Erythroblast (primary cell): Measurements from ENCODE around the gene PTDSS2.

Source experiments
- DNase-seq, 2 experiments: peaks; one replicate each; lab custom pipeline; 2025; lab: John Stamatoyannopoulos, UW
- GATA1 ChIP-seq: IDR thresholded peaks from 2 replicates; pipeline ENCODE4 v1.6.1; 2011; ENCODE audit warnings: low read depth, mild to moderate bottlenecking, control low read depth, low read length, moderate library complexity
- POLR2A ChIP-seq: IDR thresholded peaks from 2 replicates; pipeline ENCODE4 v1.6.1; 2011; ENCODE audit warnings: mild to moderate bottlenecking, low read length

Gene PTDSS2

GRCh38 chr11:528815-529727 lies 79.0 kb downstream of the PTDSS2 start:
- no peak for DNase-seq
- TF ChIP-seq POLR2A (no peak), GATA1 (no peak)

DNA sequence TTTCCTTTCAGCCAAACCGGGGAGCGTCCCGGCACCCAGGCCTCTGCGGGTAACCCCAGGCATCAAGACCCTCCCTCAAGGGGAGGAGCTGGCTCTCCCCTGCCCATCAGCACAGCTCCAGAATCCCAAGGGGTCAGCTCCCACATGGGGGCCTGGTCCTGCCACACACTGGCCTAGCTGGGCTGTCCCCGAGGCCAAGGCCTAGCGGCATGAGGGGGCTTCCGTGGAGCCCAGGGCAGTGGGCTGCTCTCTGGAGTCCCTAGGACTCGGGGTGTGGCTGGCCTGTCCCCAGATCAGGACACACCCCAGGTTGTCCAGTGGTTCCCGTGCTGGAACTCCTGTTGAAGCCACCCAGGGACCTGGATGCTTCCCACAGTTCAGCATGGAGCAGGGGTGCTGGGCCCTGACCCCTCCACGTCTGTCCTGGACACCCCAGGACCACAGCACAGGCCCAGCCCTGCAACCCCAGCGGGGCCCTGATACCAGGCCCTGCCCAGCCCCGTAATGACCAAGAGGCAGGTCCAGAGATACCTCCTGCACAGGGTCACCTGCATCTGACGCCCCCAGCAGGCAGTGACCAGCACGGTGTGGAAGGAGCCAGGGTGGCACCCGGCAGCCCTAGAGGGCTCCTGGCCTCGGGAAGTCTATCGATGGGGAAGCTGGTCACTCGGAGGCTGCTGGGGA lies 79.8 kb downstream of the PTDSS2 start:
- no peak for DNase-seq
- TF ChIP-seq POLR2A, result no peak
- no peak for TF ChIP-seq GATA1

DNA sequence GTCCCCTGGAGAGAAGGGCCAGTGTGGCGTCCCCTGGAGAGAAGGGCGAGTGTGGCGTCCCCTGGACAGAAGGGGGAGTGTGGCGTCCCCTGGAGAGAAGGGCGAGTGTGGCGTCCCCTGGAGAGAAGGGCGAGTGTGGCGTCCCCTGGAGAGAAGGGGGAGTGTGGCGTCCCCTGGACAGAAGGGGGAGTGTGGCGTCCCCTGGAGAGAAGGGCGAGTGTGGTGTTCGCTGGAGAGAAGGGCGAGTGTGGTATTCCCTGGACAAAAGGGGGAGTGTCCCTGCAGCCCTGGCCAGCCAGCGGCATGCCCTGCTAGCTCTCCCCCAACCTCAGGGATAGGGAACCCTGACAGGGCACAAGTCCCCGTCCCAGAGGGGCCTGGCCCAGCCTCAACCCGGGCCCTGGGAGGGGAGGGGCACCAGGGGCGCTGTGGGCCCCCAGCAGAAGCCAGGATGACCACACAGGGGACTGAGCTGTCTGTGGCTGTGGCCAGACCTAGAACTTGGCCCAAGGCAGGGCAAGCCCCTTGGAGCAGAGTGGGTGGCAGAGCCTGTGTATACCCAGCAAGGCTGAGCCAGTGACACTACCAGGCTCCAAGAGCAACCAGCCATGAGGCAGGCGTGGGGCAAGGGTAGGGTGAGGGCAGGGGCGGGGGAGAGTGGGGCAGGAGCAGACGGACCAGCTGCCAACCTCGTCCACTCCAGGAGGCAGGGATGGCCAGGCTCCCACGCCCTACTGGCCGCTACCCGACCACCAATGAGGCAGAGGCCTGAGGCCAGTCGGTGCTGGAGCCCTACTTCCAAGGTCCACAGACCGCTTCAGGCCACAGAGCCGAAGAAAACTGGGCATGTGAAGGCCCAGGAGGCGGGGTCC lies 81.1 kb downstream of the PTDSS2 start:
- no peak for TF ChIP-seq POLR2A
- TF ChIP-seq GATA1, result no peak
- no peak for DNase-seq

DNA sequence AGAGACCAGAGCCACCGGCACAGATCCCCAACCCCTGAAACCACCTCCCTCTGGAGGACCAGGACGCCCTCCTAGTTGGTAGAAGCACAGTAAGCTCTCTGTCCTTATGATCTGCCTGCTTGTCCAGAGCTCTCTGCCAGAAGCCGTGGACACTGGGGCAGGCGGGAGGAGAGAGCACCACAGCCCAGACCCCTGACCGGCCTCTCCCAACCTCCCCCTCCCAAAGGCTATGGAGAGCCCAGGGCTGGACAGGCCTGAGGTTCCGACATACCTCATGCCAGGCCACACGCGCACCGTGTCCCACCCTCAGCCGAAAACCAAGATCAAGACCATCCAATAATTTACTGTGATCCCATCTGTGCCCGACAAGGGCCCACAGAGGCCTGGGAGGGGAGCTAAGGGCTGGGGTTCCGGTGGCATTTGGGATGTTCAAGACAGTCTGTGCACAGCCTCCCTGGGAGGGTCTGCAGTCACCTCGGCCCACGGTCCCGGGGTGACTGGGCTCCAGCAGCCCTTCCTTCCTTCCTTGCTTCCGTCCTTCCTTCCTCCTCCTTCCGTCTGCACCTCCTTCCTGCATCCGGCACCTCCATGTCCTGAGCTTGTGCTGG lies 81.9 kb downstream of the PTDSS2 start:
- no peak for TF ChIP-seq GATA1
- TF ChIP-seq POLR2A, result no peak
- DNase-seq, result no peak

DNA sequence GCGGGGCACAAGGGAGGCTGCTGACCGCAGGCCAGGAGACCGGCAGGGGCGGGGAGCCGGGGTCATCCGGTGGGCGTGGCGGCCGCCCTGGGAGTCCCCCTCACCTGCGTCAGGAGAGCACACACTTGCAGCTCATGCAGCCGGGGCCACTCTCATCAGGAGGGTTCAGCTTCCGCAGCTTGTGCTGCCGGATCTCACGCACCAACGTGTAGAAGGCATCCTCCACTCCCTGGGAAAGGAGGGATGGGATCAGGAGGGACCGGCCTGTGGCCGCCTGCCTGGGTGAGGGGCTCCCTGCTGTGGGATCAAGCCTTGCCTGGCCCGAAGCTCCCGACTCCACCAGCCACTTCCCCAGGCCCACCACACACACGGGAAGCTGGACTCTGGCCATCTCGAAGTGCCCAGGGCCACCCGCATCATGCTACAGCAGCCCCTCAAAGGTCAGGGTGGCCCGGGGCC lies 82.5 kb downstream of the PTDSS2 start:
- TF ChIP-seq POLR2A, result no peak
- TF ChIP-seq GATA1, result no peak
- DNase-seq, result no peak

DNA sequence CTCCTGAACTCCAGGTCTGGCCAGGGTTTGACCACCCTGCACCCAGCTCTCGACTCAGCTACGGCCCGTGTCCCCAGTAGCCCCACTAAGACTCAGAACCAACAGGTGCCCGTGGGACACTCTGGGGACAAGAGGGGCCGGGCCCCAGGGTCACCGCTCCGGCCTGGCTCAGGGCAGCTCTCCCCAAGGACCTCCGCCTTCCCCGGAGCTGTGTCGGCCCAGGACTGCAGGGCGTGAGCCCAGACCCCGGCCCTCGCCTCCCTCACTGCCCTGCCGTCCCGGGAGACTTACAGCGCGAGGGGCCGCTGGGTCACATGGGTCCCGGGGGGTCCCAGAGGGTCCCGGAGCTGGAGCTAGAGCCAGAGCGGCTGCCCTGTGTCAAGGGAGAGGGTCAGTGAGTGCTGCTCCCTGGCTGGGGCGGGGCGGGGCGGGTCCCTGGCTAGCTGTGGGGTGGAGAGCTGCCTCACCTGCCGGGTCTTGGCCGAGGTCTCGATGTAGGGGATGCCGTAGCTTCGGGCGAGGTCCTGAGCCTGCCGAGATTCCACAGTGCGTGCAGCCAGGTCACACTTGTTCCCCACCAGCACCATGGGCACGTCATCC lies 83.0 kb downstream of the PTDSS2 start:
- DNase-seq, result no peak
- TF ChIP-seq GATA1, result no peak
- no peak for TF ChIP-seq POLR2A

DNA sequence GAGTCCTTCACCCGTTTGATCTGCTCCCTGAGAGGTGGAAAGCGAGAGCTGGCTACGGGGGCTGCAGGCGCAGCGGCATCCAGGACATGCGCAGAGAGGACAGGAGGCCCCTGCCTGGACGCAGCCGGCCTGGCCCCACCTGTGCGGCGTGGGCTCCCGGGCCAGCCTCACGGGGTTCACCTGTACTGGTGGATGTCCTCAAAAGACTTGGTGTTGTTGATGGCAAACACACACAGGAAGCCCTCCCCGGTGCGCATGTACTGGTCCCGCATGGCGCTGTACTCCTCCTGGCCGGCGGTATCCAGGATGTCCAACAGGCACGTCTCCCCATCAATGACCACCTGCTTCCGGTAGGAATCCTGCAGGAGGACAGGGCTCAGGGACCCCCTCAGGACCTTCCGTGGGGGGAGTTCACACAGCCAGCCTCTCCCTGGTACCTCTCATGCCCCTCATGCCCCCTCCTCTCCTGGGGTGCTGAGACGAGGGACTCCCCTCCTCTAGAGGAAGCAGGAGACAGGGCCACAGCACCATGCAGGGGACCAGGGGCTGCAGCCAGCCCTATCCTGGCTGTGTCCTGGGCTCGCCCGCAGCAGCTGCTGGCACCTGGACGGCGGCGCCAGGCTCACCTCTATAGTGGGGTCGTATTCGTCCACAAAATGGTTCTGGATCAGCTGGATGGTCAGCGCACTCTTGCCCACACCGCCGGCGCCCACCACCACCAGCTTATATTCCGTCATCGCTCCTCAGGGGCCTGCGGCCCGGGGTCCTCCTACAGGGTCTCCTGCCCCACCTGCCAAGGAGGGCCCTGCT lies 83.7 kb downstream of the PTDSS2 start:
- TF ChIP-seq GATA1, result no peak
- no peak for TF ChIP-seq POLR2A
- no peak for DNase-seq

DNA sequence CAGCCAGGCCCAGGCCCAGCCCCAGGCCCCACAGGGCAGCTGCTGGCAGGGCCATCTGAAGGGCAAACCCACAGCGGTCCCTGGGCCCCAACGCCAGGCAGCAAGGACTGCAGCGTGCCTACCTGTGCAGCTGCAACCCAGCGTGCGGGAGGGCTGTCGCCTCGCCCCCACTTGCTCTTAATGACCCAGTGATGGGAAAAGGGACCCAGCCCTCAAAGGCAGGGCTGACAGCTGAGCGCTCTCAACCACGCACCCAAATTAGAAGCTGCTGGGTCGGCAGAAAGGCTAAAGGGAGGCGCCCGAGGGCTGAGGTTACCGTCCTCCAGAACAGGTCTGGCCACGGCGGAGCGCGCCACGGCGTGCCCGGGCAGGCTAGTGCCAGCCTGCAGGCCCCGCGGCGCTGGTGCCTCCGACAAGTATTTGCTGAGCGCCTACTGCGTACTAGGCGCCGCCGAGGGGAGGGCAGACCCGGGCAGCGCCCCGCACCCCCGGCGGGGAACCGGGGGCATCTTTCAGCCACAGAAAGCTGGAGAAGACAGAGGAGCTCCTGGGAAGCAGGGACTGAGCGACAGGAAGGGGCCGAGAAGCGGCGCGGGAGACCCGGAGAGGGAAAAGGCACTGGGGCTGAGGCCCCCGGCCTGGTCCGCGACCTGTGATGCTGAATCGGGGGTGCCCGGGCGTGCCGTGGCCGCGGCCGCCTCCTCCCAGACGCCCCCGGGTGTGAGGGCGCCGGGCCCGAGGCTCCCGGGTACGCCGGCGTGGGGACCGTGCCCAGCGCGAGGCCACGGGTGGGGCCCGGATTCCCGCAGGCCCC lies 84.5 kb downstream of the PTDSS2 start:
- DNase-seq, result no peak
- TF ChIP-seq POLR2A (no peak), GATA1 (no peak)

DNA sequence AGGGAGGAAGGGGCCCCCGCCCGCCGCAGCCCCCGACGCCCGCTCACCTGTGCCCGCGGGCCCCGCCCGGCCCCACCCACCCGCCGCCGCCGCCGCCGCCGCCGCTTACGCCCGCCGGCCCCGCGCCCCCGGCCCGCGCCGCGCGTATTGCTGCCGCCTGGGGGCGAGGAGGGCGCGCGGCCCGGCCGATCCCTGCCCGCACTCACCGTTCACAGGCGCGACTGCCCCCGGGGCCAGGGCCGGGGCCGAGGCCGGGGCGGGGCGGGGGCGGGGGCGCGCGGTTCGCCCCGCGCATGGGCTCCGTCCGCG lies 85.1 kb downstream of the PTDSS2 start:
- no peak for TF ChIP-seq GATA1
- TF ChIP-seq POLR2A, result no peak
- no peak for DNase-seq

DNA sequence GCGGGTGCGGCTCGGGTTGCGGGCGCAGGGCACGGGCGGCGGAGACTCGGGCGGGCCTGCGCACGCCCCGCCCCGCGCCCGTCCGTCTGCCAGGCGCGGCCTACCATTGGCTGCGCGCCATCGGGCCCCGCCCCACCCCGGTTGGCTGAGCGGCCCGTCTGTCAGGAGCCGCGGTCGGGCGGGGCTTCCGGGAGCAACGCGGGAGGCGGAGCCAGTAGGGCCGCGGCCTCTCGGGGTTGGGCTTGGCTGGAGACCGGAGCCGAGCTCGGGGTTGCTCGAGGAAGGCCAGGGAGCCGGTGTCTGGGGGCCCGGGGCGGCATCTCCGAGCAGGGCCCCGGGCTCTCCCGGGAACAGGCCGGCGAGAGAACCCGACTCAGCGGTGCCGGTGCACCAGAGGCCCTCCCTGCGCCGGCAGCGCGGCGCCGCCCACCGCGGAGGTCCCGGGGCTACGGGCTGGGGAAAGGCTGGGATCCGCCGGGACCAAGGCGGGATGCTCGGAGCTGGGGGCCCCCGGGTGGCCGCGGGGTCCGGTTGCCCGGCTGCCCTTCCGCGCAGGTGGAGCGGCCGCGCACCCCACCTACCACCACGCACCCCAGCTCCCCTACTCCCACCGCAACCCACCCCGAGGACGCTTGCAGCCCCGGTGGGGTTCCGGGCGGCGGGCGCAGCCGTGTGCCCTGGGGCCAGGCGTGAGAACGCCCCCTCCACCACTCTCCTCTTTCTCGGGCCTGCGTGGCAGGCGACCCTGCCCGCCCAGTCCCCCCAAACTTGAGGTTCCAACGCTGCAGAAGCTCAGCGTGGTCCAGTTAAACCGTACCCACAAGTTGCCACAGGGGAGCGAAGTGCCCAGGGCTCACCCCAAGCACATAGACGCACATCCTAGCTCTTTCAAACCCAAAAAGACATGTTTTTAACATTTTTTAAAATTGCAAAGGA lies 85.7 kb downstream of the PTDSS2 start, which contains the start of gene HRAS:
TSS of gene HRAS (minus strand) at position 58 of the 936 bp plus-strand sequence.
- peak; percentile 97 to 99 for DNase-seq
- TF ChIP-seq GATA1 (no peak), POLR2A (peak; percentile 59)
